Posterior cingulate gyrus (tissue), 11 donors: ENCODE data around the gene PROZ.
A peak's percentile ranks its signal among the peaks of the same experiment; 100 is the strongest.

Source experiments
- DNase-seq, 10 donors: peaks; one replicate each; pipeline versions ENCODE4 v3.0.0 to v3.0.0-alpha.2; 2020 to 2021; ENCODE audit warnings: mixed read lengths in 3 of 10
- intact Hi-C: fragments of 100-400 bp; cut with DNase I; formaldehyde crosslinking; loops from one replicate; pipeline ENCODE4 v1.15.1; 2023

PROZ gene

DNA sequence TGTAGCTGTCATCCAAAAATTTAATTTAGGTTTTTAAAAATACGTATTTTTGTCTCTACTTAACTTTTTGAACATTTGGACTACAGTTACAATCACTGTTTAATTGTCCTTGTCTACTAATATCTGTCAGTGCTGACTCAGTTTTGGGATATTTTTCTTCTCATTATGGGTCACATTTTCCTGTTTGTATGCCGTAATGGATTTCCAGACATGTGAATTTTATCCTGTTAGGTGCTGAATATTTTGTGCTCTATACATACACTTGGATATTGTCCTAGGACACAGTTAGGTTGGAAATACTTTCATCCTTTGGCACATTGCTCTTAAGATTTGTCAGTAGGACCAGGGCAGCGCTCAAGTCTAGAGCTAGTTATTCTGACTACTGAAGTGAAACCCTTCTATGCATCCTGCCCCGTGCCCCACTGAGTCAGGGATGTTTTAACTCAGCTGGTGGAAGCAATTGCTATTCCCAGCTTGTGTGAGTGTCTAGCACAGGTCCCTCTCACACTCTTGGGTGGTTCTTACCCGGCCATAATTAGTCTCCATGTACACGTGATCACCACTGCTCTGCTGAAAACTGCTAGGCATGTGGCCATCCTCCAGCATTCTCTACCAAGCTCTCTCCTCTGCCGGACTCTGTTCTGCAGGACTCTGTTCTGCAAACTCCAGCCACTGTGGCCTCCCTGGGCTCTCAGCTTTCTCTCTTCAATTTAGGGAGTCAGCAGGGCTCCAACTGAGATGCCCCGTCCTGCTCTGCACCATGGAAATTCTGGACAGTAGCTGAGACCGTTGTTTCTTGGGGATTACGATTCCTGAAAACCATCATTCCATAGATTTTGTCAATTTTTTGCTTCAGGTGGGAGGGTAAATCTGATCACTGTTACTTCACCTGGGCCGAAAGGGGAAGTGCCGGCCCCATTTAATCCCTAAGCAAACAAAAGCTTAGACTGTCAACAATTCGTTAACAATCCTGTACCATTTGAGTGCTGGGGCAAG, 11.1 kb downstream of the PROZ start:
- intact Hi-C loops: no loop called here
- peak in 2 of 10 donors; percentile 60 to 75 for DNase-seq

DNA sequence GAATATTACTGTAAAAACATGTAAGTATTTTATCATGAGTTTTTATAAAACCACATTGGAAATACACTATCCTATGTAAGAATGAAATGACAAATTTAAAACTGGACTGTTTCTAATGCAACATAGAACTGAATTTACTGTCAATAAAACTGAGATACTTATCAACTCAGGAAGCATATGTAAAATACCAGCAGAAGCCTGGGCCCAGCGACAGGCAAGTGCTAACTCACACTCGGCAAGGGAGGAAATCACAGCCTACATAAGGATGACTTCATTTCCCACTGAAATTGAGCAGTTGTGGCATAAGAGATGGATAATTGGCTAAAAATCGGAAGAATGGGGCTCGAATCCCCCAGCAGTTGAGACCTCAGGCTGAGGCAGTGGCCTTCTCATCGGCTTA, 12.1 kb downstream of the PROZ start:
- DNase-seq: peak in 1 of 10 donors; percentile 35
- intact Hi-C loops: no loop called here

DNA sequence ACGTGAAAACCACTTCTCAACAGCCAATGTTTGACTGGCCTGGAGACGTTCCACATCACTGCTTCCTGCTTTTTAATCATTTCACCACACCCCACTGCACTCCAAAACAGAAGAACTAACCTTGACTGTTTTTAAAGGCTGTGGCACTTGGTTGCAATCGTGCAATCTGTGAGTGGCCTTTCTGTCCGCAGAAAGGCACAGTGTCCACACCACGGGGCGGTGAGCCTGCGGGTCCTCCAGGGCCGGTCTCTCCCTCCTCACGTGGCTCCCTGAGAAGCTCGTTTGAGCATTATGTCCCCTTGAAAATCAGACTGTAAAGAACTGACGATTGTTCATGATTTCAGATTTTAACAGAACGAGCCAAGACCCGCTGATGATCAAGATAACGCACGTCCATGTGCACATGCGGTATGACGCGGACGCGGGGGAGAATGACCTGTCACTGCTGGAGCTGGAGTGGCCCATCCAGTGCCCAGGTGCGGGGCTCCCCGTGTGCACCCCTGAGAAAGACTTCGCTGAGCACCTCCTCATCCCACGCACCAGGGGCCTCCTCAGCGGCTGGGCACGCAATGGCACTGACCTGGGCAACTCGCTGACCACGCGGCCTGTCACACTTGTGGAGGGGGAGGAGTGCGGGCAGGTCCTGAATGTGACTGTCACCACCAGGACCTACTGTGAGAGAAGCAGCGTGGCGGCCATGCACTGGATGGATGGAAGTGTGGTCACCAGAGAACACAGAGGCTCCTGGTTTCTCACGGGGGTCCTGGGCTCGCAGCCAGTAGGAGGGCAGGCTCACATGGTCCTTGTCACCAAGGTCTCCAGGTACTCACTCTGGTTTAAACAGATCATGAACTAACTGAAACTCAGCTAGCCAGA, 13.0 kb downstream of the PROZ start:
- peak in 1 of 10 donors; percentile 31 for DNase-seq
- intact Hi-C loops: no loop called here

DNA sequence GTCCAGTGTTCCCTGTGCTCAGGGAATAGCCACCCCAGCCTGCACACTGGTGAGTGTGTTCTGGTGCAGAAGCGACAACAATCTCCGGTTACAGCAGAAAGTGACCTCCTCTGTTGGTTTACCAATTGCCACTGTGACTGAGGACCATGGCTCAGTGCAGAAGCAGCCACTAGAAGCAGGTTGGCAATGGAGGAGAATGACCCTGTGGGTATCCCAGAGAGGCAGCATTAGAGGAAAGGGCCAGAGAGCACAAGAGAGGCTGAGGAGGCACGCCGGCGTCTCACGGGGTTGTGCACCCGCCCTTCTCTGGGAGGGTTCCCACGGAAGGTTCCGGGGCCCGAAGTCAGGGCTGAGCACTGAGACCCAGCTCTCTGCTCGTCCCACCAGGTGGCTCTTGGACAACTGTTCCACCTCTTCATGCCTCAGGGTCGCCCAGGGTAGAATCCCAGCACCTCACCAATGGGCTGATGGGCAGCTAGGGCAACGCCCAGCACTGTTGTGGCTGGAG, 14.0 kb downstream of the PROZ start:
- intact Hi-C loops: no loop called here
- DNase-seq: no peak

DNA sequence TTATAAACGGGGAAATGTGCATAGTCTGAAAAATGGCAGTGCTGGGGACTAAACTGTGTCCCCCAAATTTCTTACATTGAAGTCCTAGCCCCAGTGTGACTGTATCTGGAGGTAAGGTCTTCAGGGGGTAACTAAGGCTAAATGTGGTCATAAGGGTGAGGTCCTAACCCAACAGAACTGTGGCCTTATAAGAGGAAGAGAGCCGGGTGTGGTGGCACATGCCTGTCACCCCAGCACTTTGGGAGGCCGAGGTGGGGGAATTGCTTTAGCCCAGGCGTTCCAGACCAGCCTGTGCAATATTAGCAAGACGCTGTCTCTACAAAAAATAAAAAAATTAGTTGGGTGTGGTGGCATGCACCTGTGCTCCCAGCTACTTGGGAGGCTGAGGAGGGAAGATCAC, 17.8 kb downstream of the PROZ start:
- intact Hi-C loops: no loop called here
- DNase-seq: no peak

DNA sequence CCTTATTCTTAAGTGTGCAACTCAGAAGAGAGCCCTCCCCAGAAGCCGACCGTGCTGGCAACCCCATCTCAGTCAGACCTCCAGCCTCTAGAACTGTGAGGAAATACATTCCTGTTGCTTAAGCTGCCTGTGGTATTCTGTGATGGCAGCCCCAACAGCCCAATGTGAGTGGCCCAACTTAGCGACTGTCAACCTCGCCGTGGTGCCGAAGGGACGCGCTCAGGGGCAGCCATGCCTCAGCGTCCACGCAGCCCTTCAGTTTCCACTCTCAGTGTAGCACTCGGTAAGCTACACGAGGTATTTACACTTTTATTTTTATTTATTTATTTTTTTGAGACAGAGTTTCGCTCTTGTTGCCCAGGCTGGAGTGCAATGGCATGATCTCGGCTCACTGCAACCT, 18.4 kb downstream of the PROZ start:
- DNase-seq: no peak
- intact Hi-C loops: no loop called here

DNA sequence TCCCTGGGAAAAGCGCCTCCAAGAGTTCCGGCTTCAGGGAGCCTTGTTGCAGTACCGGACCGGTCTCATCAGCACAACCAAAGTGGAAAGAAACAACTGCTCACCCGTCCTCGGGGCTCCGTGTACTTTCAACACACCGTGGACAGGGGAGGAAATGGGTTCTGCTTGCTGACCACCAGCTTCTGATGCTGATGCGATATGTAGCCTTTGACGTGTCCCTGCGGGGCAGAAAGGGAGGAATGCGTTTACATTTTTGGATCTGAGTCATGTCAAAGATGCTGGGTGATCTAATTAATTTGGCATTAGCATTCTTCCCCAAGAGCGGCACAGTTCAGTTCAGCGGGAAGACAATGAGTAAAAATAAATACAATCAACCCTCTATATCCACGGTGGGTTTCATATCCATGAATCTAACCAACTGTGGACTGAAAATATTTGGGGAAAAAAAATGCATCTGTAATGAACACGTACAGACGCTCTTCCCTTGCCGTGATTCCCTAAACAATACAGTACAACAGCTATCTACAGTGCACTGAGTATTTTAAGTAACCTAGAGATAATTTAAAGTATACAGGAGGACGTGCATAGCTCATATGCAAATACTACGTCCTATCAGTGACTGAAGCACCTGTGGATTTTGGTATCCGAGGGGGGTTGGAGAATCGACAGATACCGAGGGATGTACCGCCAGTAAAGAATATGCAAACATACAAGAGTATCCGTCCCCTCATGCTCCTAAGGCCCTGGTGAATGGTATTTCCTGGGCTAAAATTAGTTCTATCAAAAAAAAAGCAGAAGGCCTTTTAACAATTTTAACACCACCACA, 19.8 kb downstream of the PROZ start:
- no peak for DNase-seq
- intact Hi-C loops: no loop called here

DNA sequence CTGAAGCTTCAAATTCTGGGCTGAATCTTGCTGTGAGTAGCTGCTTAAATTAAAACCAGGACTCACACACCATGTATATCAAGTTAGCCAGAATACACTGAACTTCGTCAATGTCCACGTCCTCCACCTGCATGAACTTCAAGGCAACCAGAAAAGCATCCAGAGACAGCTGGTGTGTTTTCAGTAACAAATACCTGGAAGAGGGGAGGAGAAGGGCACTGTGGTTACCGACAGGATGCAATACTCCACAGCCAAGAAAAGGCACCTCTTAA, 20.4 kb downstream of the PROZ start:
- intact Hi-C loops: no loop called here
- no peak for DNase-seq

DNA sequence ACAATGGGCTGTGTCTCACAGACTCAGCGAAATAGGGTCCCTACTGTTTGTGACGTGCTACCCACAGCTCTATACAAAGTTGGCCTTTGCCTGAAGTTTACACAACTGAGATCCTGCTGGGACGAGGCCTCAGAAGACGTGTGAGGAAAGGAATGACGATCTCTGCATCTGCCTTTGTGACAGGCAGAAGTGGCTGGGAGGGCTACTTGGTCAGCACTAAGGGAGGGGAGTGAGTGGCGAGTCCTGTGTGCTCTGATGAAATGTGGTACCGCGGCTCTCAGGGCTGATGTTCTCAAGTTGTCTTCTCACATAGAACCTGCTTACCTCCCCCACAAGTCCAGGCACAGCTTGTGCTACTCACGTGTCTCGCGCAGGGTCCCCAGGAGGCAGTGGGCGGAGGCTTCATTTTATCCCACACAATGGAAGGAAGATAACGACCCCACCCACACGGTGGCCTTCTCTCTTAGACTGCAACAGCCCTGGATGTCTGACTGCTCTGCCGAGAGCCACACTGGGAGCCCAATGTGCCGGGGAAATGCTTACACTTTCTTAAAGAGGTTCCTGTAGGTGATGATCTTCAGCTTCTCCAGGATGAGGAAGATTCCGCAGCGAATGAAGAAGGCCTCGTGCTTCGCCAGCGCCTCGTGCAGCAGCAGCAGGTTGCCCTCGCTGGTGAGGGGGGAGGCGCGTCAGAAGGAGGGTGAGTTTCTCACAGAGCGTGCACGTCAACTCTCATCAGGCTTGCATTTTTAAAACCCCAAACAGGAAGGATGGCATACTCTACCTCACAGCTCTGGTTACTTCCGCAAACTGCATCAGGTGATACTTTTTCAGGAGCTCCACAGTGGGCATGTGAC, 21.2 kb downstream of the PROZ start:
- intact Hi-C loops: no loop called here
- DNase-seq: peak in 3 of 10 donors; percentile 51 to 85 (median 85)

DNA sequence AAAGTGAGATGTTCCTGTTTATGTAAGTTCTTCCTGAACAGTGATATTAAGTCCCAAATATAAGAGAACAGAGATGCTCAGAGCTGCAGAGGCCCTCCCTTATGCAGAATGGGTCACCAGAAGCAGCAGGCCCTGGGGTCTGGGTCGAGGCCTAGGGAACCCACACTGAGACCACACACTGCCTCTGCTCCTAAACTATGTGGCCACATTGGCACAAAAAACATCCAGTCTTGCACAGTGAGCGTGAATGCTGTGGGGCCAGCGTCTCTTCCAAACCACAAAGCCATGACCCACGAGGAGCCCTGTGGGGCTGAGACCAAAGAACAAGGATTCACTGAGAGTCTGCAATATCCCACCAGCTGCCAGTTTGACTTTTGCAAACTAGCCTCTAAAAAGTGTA, 23.6 kb downstream of the PROZ start:
- intact Hi-C loops: no loop called here

DNA sequence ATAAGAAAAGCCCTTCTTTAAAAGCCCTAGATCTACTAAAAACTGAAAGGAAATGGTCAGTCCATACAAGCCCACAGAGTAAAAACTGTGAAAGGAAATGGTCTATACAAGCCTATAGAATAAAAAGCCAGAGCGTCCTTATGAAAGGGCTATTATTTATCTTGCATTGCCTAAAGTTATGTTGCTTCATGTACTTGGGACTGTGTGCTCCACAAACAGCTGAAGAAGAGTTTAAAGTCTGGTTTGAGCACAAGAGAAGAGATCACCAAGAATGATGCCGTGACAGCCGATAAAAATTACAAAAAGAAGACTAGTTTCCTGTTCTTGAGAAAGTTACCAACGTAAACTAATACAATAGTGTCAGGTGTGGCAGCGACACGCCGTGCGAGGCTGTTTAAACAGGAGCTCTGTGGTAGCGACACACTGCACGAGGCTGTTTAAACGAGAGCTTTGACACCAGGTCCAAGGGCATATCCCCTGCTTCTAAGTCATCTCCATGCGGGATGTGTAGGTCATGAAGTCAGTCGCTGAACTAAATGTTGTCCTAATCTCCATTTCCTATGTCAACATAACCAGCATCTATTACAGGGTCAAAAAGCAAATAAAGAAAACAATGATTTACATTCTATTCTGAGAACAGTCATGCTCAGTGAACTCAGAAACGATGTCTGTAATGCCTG, 25.1 kb downstream of the PROZ start:
- intact Hi-C loops: no loop called here
- no peak for DNase-seq

More for the DNA sequence above, 23.6 kb downstream of the PROZ start:
- DNase-seq: no peak

DNA sequence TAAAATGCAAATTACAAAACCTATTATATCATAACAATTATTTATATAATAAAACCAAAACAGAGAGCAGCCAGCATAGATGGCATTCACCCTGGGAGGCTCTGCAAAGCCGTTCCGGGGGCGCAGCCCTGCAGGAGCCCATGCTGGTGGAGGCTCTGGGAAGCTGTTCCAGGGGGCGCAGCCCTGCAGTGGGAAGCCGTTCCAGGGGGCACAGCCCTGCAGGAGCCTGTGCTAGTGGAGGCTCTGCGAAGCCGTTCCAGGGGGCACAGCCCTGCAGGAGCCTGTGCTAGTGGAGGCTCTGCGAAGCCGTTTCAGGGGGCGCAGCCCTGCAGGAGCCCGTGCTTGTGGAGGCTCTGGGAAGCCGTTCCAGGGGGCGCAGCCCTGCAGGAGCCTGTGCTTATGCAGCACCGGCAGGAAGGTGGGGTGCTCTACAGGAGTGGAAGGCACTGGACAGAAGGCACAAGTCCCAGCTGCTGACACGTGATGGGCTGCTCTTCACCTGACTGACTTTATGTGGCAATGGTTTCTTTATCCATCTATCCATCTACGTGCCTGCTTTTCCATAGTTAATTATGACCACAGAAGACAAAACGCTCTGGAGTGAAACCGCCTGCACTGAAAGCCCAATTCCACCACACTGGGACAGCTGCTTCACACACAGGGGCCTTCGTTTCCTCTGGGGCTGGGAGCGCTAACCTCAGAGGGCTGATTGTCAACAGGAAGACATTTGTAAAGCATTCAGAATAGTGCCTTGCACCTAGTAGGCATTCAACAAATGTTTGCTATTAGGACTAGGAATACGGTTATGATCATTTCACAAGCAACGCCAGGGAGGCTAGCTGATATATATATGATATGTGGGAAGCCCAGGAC, 26.4 kb downstream of the PROZ start:
- intact Hi-C loops: no loop called here
- DNase-seq: no peak

DNA sequence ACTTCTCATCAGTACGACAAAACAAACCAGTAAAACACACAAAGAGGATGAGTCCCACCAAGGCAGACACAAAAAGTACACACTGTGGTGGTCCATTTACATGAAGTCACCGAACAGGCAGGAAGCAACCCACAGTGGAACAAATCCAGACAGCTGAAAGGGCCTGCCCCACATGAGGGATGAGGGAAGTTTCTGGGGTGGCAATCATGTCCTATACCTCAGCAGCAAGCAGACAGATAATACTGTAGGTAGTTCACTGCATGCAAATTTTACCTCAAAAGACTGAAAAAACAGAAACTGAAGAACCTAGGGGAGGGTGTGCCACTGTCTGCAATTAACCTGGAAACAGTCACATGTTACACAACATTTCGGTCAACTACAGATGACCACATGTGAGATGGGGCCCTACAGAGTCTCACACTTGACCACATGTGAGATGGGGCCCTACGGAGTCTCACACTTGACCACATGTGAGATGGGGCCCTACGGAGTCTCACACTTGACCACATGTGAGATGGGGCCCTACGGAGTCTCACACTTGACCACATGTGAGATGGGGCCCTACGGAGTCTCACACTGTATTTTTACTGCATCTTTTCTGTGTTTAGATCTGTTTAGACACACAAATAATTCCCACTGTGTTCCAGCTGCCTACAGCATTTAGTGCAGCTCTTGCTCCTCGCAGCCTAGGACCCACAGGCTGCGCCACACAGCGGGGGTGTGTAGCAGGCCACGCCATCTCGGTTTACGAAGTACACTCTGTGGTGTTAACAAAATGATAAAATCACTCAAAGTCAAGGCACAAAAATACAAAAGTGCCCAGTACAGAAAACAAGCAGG, 27.8 kb downstream of the PROZ start:
- no peak for DNase-seq
- intact Hi-C loops: no loop called here

DNA sequence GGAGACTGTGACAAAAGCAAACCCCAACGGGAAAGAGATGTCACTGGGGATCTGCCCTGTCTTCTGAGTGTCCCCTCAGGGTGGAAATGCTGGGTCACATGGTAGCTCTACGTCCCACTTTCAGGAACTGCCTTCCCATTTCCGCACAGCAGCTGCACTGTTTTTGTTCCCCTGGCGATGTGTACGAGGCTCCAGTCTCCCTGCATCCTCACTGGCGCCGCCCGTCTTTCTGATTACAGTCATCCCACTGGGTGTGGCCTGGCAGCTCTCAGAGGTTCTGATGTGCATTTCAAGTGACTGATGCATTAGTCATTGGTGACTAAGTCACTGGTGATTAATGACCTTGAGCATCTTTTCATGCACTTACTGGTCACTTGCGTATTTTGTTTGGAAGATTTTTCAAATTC, 28.8 kb downstream of the PROZ start:
- peak in 5 of 10 donors; percentile 34 to 95 (median 52) for DNase-seq
- intact Hi-C loops: no loop called here

DNA sequence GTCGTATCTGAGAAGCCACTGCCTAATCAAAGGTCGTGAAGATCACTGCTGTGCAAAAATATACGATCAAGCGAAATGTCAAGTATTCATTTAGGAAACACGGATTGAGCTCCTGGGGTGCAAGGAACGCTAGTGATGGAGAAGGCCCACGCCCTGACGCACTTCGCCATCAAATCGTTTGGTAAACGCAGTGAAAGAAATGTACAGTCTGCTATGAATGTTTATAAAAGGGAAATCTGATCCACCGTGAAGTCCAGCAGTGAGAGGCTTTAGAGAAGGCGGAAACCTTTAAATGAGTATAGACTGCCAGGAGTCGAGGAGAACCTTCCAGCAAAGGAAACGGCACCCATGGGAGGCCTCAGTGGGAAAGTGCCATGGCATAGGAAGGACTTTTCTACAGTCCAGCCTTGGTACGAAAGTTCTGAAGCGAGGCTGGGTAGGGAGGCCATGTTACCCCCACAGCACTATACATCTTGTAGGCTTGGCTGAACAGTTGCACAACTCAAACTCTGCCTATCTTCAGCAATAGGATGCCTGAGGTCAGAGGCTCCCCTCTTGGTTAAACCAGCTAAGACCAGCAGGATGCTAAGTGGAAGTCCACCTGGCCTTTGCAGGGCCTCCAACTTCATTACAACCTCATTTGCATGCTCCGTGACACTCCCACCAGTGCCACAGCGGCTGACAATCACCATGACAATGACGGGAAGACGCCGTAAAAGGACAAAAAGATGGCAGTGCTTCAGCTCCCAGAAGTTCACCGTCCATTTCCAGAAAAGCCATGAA, 29.6 kb downstream of the PROZ start:
- no peak for DNase-seq
- intact Hi-C loops: no loop called here

DNA sequence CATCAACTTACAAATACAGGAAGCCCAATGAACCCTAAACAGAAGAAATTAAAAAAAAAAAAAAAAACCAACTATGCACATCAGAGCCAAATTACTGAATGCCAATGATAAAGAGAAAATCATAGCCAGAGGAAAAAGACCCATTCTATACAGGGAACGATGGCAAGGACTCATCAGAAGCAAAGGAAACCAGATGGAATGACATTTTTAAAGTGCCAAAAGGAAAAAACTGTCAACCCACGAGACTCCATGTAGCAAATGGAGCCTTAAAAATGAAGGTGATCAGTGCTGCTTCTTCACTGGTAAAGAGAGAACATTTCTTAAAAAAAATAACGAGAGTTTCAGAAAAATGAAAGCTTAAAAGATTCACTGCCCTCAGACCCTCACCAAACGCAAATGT, 31.7 kb downstream of the PROZ start:
- DNase-seq: no peak
- intact Hi-C loops: no loop called here
